Cerebellar cortex (tissue), 1 donor: ENCODE measurements around the gene ARVCF.

ENCODE experiments used
- DNase-seq: peaks from one replicate; pipeline ENCODE4 v3.0.0-alpha.2; 2015; ENCODE audit warnings: low spot score

Gene ARVCF

DNA sequence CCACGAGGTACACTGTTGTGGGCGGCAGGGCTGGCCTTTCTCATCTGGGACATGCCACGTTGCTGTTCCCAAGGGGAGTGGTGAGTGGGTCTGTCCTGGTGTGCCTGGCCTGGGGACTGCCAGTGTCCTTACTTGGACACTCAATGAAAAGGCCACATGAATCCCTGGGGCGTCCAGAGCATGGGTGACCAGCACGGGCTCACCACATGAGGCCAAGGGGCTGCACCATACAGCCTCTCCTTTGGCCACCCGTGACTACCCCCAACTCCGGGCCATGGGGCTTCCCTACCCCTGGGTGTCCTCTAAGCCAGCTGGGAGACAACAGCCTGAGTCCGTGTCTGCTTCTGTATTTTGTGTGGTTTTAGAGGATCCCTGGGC, 54.8 kb downstream of the ARVCF start:
- no peak for DNase-seq

DNA sequence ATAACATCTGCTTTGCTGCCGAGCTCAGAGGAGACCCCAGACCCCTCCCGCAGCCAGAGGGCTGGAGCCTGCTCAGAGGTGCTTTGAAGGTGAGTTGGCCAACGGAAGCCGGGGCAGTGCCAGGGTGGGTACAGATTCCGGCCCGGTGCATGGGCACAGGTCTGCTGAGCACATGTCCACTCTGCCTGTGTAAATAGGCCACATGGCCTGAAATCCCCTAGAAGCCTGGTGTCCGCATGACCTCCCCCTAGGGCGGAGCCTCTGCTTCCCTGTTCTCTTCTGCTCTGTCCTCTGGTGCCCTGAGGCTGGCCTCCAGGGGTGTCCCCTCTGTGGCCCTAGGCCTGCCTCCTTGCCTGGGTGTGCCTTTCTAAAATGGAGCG, 55.4 kb downstream of the ARVCF start:
- no peak for DNase-seq

DNA sequence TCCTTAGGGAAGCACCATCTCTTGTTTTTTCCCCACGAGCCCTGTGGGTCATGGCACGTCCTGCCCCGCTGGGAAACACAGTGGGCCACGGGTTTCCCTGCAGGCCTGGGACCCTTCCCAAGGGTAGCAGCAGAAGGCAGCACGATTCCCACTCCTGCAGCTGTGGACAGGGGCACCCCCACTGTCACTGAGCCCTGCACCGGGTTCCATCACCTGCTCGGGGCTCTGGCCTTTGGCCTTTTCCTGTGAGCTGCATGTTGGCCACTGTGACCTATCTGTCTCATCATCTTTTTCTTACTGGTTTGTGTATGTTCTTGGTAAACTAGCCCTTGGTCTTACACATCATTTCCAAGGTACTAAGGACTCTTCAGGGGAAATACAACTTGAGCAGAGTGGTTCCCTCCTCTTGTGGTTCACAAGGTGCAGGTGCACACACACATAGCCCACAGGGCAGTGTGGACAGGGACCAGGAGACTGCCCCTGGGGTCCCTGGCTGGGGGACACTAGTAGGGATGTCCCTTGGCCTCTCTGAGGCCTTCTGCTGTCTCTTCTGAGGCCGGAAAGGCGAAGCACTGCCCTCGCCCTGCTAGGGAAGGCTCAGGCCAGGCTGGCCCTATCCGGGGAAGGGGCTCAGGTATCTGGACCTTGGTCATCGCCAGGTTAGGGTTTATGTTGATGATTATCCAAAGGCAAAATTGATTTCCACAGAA, 56.0 kb downstream of the ARVCF start:
- DNase-seq: no peak

DNA sequence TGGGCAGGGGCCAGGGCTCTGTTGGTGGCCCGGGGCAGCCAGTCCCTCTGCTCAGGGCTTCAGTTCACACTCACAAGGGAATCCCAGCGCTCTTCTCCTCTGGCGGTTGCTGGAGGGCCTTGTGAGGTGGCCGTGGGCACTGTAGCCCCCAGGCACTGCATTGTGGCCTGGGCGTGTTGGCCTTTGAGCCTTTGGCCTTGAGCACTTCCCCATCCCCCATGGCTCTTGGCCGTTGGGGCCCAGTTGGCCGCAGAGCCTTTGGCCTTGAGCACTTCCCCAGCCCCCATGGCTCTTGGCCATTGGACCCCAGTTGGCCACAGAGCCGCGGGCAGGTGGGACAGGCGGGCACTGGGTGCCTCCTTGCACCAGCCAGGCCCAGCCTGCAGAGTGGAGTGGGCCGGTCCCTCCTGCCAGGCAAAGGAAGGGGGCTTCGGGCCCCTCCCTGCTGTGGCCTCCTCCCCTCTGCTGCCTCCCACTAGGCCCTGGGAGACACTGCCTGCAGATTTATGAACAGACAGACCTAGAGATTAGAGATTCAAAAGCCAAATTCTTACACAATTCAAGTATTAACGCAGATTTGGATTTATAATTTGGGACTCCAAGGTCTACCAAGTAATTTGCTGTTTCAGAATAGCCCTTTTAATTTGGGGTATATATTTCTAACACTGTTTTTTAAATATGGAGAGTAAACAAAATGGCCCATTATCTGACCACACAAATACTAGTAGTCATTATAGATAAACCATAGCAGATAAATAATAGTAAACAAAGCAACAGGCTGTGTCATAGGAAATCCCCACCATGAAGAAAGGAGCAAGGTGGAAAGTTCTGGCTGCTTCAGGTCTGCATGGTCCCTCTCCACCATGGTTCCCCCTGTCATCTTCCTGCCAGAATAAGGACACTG, 56.8 kb downstream of the ARVCF start:
- DNase-seq: no peak

DNA sequence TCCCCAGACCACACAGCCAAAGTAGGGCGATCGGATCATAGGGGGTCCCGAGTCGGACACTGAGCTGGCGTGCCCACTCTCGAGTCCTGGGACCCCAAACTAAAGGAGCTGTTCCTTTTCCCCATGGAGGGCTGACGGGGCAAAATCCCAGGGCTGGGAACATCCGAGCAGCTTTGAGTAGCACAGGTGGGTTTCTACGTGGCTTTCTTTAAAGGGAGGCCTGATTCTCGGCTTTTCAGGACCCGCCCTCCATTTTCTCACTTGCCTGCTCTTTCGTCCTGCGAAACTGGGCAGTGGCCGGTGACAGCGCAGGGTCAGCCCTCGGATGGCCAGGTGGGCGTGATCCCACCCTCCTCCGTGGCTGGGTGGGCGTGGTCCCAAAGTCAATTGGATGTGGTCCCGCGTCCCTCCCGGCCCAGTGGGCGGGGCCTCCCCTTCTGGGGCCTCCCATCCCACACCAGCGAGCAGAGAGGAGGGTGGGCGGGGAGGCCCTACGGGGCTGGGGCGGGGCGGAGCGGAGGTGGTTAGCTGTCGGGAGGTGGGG, 57.5 kb downstream of the ARVCF start:
- peak; percentile 76 for DNase-seq

DNA sequence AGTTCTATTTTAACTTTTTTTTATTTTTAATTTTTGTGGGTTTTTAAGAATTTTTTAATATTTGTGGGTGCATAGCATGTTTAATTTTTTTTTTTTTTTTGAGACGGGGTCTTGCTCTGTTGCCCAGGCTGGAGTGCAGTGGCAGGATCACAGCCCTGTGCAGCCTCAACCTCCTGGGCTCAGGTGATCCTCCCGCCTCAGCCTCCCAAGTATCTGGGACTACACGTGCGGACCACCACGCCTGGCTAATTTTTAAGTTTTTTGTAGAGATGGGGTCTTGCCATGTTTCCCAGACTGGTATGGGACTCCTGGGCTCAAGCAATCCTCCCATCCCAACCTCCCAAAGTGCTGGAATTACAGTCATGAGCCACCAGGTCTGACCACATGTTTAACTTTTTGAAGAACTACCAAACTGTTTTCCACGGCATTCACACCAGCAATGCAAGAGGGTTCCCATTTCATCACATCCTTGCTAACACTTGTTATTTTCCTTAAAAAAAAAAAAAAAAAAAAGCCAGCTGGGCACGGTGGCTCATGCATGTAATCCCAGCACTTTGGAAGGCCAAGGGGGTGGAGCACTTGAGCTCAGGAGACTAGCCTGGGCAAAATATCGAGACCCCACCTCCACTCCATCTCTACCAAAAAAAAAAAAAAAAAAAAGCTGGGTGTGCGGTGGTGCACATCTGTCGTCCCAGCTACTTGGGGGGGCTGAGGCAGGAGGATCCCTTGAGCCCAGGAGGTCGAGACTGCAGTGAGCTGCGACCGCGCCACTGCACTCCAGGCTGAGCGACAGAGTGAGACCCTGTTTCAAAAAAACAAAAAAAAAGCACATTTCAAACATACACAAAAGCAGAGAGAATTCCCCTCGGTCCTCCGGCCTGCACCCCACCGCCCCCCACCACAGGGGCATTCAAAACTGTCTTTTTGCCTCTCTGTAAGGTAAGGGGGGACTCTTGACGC, 58.3 kb downstream of the ARVCF start:
- no peak for DNase-seq

DNA sequence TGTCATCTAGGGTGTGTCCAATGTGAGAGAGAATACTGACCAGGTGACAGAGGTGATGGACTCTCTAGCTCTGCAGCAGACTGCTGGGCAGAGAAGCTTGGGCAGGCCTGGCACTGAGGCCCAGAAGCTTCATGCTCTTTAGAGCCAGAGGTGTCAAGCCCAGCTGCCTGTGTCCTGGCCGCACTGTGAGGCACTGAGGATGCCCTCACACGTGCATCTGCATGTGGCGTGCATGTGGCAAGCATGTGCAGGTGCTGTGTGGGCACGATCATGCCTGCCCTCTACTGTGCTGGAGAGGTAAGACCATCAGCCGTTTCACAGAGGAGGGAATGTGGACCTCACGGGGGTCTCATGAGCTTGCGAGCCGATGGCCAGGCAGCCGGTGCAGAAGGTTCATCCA, 59.2 kb downstream of the ARVCF start:
- no peak for DNase-seq

DNA sequence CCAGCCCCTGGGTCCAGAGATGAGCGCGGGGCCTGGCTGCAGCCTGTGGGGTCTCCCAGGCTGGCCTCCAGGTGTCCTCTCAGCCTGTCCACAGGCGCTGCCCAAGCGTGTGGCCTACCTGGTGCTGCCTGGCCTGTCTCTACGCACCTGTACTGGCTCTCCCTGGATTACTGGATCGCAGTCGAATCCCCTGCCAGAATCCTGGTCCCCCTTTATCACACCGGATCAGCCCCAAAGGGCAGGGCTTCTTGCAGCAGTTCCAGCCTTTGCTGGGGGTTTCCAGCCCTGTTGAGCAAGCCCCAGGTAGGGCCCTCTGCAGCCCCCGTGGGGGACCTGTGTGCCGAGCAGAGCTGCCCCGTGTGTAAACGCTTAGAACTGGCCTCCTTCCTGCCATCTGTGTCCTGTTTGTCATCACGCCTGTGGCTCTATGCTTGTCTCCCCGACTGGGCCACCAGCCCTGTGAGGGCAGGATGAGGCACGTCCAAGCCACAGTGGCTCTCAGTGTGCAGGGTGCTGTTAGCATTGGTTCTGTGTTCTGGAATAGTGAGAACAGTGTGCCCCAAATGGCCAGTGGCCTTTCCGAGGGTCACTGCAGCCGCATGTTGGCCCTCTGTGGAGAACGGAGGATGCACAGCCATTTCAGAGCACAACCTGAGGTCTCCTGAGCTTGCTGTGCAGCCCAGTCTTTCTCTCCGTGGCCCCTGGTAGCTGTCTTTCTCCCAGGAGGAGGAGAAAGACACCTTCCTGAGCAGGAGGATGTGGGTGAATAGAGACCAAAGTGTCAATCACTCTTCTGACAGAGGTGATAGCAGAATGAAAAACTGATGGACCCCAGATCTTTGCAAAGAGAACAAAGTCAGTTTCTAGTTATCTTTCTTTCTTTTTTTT, 61.1 kb downstream of the ARVCF start:
- DNase-seq: peak; percentile 84

DNA sequence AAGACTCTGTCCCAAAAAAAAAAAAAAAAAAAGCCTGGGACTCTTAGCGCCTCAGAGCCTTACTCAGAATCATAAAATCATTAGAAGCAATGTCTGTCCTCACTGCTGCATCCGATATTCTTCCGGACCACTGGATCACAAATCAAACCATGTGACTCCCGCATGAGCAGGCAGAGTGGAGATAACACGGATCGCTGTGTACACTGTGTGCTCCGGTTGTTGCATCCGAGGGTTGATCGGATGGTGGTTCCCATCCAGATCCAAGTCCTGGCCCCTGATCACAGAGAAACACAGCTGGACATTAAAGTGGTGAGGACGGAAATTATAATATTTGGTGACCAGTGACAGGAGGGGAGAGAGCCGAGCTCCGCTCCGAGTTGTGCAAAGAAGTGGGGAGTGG, 65.3 kb downstream of the ARVCF start:
- DNase-seq: peak; percentile 80

DNA sequence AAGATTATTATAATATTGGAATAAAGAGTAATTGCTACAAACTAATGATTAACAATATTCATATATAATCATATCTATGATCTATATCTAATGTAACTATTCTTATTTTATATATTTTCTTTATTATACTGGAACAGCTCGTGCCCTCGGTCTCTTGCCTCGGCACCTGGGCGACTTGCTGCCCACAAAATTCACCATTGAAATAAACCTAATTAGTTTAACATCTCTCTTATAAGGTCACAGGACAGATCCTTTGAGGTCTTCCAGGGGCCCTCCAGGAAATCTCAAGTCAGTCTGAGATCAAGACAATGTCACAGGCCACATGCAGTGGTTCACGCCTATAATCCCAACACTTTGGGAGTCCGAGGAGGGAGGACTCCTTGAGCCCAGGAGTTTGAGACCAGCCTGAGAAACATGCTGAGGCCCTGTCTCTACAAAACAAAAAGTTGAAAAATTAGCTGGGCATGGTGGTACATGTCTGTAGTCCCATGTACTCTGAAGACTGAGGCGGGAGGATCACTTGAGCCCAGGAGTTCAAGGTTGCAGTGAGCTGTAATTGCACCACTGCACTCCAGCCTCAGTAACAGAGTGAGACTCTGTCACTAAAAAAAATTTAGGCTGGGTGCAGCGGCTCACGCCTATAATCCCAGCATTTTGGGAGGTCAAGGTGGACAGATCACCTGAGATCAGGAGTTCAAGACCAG, 68.4 kb downstream of the ARVCF start:
- DNase-seq: no peak

DNA sequence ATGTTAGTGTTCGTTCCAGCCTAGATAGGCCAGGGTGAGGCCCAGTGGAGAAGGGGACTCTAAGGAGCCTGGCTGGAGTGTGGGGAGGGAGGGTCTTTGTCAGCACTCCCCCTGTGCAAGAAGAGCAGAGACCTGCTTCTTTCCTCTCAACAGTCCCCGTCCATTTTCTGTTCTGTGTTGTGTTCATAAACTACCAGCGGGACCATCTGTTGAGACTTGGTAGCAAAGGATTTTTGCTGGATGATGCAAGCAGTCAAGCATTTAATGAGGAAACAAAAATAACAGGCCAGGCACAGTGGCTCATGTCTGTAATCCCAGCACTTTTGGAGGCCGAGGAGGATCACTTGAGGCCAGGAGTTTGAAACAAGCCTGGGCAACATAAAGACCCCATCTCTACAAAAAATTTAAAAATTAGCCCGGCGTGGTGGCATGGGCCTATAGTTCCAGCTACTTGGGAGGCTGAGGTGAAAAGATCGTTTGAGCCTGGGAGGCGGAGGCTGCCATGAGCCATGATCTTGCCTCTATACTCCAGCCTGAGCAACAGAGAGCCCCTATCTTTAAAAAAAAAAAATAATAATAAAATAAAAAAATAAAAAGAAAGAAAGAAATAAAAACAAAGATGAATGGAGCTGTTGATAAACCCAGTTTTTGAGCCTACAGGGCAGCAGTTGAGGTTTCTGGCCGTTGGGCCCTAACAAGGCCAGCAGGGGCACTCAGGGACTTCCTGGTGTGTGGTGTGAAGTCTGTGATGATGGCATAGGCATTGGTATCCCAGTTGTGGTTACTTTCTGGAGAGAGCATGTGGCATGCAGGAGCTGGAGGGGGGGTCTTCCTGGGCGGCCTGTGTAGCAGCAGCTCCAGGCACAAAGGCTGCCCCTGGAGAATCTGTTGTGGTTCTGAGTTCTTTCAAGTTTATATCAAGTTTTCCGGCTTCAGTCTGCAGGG, 73.3 kb downstream of the ARVCF start:
- peak; percentile 94 for DNase-seq

DNA sequence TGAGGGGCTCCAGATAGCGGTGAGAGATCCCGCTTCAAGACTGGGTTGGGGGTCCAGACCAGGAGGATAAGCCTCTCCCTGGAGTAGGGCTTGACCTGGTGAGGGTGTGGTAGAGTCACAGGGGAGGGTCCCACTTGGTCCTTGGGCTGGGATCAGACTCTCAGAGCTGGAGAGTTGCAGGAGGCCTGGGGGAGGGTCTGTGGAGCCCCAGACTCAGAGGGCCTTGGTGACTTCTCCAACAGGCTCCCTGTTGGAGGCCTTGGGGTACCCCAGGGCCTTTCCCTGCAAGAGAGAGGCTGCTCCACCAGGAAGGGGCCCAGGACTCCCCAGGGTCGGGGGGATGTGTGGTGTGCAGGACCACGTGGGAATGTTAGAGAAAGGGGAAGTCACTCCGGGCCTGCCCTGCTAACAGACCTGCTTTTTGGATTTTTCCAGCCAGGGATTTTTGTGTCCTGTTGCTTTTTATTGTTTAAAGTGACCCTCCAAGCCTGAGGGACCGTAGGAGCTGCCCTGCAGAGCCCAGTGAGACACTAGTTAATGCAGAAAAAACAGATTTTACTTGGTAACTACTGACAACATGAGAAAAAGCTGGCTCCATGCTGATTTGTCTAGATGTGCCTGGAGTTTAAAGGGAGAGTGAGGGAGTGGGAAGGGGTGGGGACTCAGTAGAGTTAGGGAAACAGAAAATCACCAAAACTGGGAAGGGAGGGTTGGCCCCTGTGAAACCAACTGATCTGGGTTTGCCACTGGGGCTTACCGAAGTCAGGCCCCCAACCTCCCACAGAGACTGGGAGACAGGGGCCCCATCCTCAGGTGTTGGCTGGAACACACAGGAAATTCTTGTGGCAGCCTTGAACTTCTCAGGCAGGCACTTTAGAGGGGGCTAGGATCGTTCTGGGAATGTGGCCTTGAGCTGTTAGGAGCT, 74.2 kb downstream of the ARVCF start:
- DNase-seq: peak; percentile 63

DNA sequence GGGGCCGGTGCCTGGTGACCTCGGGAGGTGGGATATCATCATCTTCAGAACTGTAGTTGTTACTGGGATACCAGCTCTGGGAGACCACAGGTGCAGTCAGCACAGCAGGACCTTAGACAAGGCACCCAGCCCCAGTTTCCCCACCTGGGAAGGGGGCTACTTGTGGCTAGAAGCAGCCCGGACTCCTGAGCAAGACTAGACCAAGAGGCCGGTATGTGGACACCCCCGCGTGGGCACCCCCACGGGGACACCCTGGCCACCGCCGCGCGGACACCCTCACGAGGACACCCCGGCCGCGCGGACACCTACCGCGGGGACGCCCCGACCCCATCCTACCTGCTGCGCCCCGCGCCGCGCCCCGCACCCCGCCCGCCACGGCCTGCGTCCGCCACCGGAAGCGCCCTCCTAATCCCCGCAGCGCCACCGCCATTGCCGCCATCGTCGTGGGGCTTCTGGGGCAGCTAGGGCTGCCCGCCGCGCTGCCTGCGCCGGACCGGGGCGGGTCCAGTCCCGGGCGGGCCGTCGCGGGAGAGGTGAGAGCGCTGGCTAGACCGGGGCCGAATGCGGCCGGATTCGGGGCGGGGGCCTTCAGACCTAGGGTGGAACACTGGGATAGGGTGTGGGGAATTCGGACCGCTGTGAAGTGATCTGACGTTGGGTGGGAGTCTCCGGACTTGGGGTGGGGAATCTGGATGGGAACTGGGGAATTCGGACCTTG, 75.1 kb downstream of the ARVCF start, which contains the start of the genes COMT and TXNRD2:
Gene COMT, plus strand, starts transcription at position 408 of the 718 bp plus-strand sequence. CDS start 20,755 bp downstream, outside the sequence.
Gene TXNRD2, minus strand, starts transcription at position 454 of the 718 bp plus-strand sequence. Its CDS starts 15 bp downstream, at position 439.
- no peak for DNase-seq

DNA sequence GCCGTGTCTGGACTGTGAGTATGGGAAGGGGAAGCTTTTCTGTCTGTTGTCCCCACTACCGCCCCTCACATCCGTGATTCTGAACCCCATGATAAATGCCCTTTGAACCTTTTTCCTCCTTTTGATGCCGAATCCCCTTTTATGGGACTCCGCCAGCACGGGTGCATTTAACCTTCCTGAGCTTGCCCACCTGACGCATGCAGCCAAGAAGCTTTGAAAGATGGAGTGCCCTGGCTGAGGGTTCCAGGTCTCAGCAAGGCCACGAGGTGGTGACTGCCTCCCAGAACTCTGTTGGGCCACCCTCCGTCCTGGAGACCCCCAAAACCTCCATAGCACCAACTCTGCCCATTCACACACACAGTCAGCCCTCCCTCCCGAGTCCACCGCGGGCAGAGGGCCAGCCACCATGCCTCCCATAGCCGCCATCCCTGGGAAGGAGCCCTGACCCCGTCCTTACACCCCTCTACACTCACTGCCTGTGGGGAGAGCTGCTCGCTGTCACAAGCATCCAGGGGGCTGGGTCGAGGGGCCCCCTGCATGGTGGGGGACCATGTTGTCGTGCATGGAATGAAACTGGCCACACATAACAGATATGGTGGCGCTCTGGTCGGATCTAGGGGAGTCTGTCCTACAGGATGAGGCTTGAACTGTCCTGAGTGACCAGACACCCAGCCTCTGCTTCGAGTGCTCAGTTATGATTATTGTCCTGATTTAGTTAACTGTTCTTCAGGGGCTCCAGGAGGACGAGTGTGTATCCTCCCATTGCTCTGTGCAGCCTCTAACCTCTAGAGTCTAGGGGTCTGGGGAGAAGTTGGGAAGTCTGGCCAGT, 75.9 kb downstream of the ARVCF start:
- DNase-seq: no peak

DNA sequence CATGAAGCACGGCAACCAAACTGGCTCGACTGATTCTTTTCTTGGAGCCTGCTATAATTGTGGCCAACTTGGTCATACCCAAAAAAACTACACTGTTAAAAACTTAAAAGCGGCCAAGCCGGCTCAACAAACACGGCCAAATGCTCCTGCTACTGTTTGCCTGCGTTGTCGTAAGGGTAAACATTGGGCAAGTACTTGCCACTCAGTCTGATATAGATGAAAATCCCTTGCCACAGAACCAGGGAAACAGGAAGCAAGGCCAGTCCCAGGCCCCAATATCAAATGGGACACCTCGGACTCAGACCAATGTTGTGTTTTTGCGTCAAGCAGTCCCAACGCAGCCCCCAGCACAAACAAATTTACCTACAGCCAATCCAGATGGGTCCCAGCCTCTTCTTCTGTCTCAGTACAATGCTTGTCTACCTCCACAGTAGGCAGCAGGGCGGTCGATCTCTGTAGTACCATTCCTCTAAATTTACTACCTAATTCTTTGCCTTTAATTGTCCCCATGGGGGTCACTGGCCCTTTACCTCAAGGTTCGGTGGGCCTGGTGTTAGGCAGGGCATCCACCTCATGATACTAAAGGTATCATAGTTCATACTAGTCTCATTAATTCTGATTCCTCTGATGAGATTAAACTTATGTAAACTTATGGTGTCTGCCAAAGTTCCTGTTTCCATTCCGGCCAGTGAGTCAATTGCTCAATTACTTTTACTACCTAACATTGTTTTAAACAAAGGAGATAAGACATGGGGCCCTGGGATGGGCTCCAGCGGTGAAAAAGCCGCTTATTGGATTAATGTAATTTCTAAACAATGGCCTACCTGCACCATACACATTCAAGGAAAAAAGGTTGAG, 78.8 kb downstream of the ARVCF start:
- no peak for DNase-seq
